GM12891 (cell line): Measurements from ENCODE around the gene PDGFA.

ENCODE experiments used
- POLR2A ChIP-seq: IDR thresholded peaks from 2 replicates; pipeline ENCODE4 v1.6.1; 2011; ENCODE audit warnings: low read depth, low read length, control low read depth
- TAF1 ChIP-seq: IDR thresholded peaks from 2 replicates; pipeline ENCODE4 v1.6.1; 2011; ENCODE audit warnings: low read depth, low read length, control low read depth

DNA sequence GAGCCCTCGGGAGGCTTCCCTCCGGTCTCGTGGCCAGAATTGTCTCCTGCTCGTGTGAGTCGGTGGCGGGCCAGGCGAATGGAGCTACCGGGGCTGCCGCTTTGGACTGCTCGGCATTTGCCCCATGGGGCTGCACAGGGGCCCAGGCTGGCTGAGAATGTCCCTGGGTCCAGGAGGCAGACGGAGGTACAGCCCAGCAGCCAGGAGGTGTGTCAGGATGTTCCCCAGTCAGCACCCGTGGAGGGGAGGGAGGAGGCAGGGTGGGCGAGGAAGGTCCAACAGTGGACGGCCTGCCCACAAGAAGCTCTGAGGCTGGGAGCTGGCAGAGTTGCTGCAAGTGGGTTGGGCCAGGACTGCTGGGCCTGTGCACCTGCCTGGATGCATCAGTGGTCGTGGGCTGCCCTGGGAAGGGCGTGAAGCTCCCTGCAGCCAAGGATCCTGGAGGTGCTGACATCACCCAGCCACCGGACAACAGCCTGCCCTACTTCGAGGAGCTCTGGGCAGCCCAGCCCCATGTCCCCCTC, 46.4 kb downstream of the PDGFA start:
- TF ChIP-seq POLR2A (no peak), TAF1 (no peak)
